ENCODE results near the gene TARS1. TPM values are rescaled to one million over a fixed set of nuclear protein-coding genes. Genes with fewer than 3 reads are reported as not detected.

Gene TARS1
- total RNA-seq, 1 donor from 2014 or later, result 117 TPM

- TF ChIP-seq CTCF (IDR thresholded peaks at IDR 0.05; ENCODE audit: unreplicated experiment), result no peak
- Mint-ChIP-seq H3K4me3 (no peak overlapping the region), H3K9me3 (no peaks in the 10 kb centered on the region), H3K4me1 (no peaks in the 10 kb centered on the region), H3K36me3 (no peaks in the 10 kb centered on the region), H3K27ac (no peak overlapping the region), H3K27me3 (ENCODE audit: low read depth) (no peaks in the 10 kb centered on the region)
- DNase-seq (ENCODE audit: low spot score in 2 of 2, unreplicated experiment in 2 of 2), result no peak
These were observed 48.0 kb downstream of the TARS1 start for GRCh38 chr5:33488558-33489355.

GRCh38 chr5:33489481-33490067, 48.8 kb downstream of the TARS1 start:
- TF ChIP-seq CTCF (IDR thresholded peaks at IDR 0.05; ENCODE audit: unreplicated experiment), result no peak
- no peaks in the 10 kb centered on the region for H3K9me3 Mint-ChIP-seq
- H3K4me1 Mint-ChIP-seq, result no peaks in the 10 kb centered on the region
- no peak overlapping the region for H3K4me3 Mint-ChIP-seq
- DNase-seq (ENCODE audit: low spot score in 2 of 2, unreplicated experiment in 2 of 2), result no peak
- no peaks in the 10 kb centered on the region for H3K36me3 Mint-ChIP-seq
- no peak overlapping the region for H3K27ac Mint-ChIP-seq
- H3K27me3 Mint-ChIP-seq (ENCODE audit: low read depth), result no peaks in the 10 kb centered on the region

GRCh38 chr5:33490071-33490665, 49.4 kb downstream of the TARS1 start:
- no peak for DNase-seq (ENCODE audit: low spot score in 2 of 2, unreplicated experiment in 2 of 2)
- Mint-ChIP-seq H3K27ac (no peak overlapping the region), H3K4me1 (no peaks in the 10 kb centered on the region), H3K27me3 (ENCODE audit: low read depth) (no peaks in the 10 kb centered on the region), H3K36me3 (no peaks in the 10 kb centered on the region), H3K4me3 (no peak overlapping the region), H3K9me3 (no peaks in the 10 kb centered on the region)
- peak; percentile 40 for TF ChIP-seq CTCF (IDR thresholded peaks at IDR 0.05; ENCODE audit: unreplicated experiment)

DNA sequence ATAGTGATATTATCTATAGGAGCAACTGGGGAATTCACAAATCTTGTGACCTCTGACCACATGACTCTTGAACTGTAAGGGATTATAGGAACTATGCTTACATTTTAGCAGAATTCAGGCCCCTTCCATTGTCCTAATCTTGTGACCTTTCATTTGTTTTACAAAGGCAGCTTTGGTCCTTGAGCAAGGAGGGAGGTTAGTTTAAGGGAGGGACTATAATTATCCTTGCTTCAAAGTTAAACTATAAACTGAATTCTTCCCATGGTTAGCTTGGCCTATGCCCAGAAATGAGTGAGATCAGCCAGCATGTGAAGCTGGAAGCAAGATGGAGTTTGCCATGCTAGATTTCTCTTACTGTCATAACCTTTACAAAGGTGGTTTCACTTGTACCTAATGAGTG, 51.2 kb downstream of the TARS1 start:
- H3K9me3 Mint-ChIP-seq, result no peaks in the 10 kb centered on the region
- no peak for TF ChIP-seq CTCF (IDR thresholded peaks at IDR 0.05; ENCODE audit: unreplicated experiment)
- H3K27ac Mint-ChIP-seq, result no peak overlapping the region
- H3K36me3 Mint-ChIP-seq, result no peaks in the 10 kb centered on the region
- no peak overlapping the region for H3K4me3 Mint-ChIP-seq
- no peaks in the 10 kb centered on the region for H3K27me3 Mint-ChIP-seq (ENCODE audit: low read depth)
- DNase-seq (ENCODE audit: low spot score in 2 of 2, unreplicated experiment in 2 of 2), result no peak
- no peaks in the 10 kb centered on the region for H3K4me1 Mint-ChIP-seq

DNA sequence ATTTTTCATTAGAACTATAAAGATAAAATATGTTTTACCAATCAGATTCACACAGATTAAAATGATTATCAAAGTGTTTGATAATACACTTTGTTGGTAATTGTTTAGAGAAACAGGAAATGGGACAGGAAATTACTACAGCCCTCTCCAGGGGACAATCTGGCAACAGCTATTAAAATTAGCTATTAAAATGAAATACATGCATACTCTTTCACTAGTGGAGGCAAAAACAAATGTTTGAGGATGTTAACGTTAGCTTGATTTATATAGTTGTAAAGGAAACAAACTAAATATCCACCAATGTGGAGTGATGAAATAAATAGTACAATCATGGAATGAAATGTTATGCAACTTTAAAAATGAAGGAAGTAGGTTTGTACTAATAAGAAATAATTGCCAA, 53.7 kb downstream of the TARS1 start:
- Mint-ChIP-seq H3K27ac (no peak overlapping the region), H3K4me3 (no peak overlapping the region), H3K9me3 (no peaks in the 10 kb centered on the region), H3K36me3 (no peaks in the 10 kb centered on the region), H3K27me3 (ENCODE audit: low read depth) (no peaks in the 10 kb centered on the region), H3K4me1 (no peaks in the 10 kb centered on the region)
- TF ChIP-seq CTCF (IDR thresholded peaks at IDR 0.05; ENCODE audit: unreplicated experiment), result no peak
- no peak for DNase-seq (ENCODE audit: low spot score in 2 of 2, unreplicated experiment in 2 of 2)
